ENCODE data around the gene DOCK9.
"Not testable (repeated sequence)": the region's sequence is repeated elsewhere in the genome, so short reads cannot be mapped to it uniquely, and the experiment has no call there.

DOCK9 gene

GRCh38 chr13:98896868-98897144 lies 81.1 kb downstream of the DOCK9 start:
- no peak overlapping the region for H3K4me3 ChIP-seq (ENCODE audit: low read length)
- H3K4me2 ChIP-seq (ENCODE audit: low read depth, low read length): no peak overlapping the region
- no peak overlapping the region for H3K9ac ChIP-seq (ENCODE audit: low read length)
- H3K9me3 ChIP-seq (replicated peaks; ENCODE audit: insufficient read depth, low read length): no peaks in the 10 kb centered on the region
- H4K20me1 ChIP-seq (ENCODE audit: insufficient read depth, low read length): no peaks in the 10 kb centered on the region
- H2AFZ ChIP-seq (ENCODE audit: low read length): no peak overlapping the region
- TF ChIP-seq CTCF (IDR thresholded peaks at IDR 0.05; ENCODE audit: low read length) (no peak), EZH2 (optimal IDR thresholded peaks at IDR 0.05; ENCODE audit: low read depth, low read length) (no peak), EZH2phosphoT487 (IDR thresholded peaks at IDR 0.05; ENCODE audit: low read length) (no peak)
- H3F3A ChIP-seq (ENCODE audit: insufficient read depth, low read length): no peaks in the 10 kb centered on the region
- no peak for DNase-seq
- H3K79me2 ChIP-seq (ENCODE audit: low read length): no peaks in the 10 kb centered on the region
- H3K27ac ChIP-seq (ENCODE audit: low read length): no peak overlapping the region
- H3K4me1 ChIP-seq (ENCODE audit: low read length): no peaks in the 10 kb centered on the region
- no peaks in the 10 kb centered on the region; the same call in 1 of the 2 replicates for H3K36me3 ChIP-seq (replicated peaks; ENCODE audit: insufficient read depth, low read length)
- H3K27me3 ChIP-seq (replicated peaks; ENCODE audit: insufficient read depth, low read length): no peaks in the 10 kb centered on the region
- H3K9me2 ChIP-seq (replicated peaks; ENCODE audit: insufficient read depth, low read length): no peaks in the 10 kb centered on the region

- H3K4me1 ChIP-seq (ENCODE audit: low read length): no peaks in the 10 kb centered on the region
- H3K9me3 ChIP-seq (replicated peaks; ENCODE audit: insufficient read depth, low read length): no peaks in the 10 kb centered on the region
- H3K27me3 ChIP-seq (replicated peaks; ENCODE audit: insufficient read depth, low read length): no peaks in the 10 kb centered on the region
- H3K9me2 ChIP-seq (replicated peaks; ENCODE audit: insufficient read depth, low read length): no peaks in the 10 kb centered on the region
- H3F3A ChIP-seq (ENCODE audit: insufficient read depth, low read length): no peaks in the 10 kb centered on the region
- H2AFZ ChIP-seq (ENCODE audit: low read length): no peak overlapping the region
- TF ChIP-seq CTCF (IDR thresholded peaks at IDR 0.05; ENCODE audit: low read length) (no peak), EZH2phosphoT487 (IDR thresholded peaks at IDR 0.05; ENCODE audit: low read length) (no peak), EZH2 (optimal IDR thresholded peaks at IDR 0.05; ENCODE audit: low read depth, low read length) (no peak)
- H3K9ac ChIP-seq (ENCODE audit: low read length): no peak overlapping the region
- no peak overlapping the region for H3K4me3 ChIP-seq (ENCODE audit: low read length)
- H3K79me2 ChIP-seq (ENCODE audit: low read length): no peaks in the 10 kb centered on the region
- no peaks in the 10 kb centered on the region; the same call in 1 of the 2 replicates for H3K36me3 ChIP-seq (replicated peaks; ENCODE audit: insufficient read depth, low read length)
- no peak overlapping the region for H3K27ac ChIP-seq (ENCODE audit: low read length)
- DNase-seq: no peak
- H4K20me1 ChIP-seq (ENCODE audit: insufficient read depth, low read length): no peaks in the 10 kb centered on the region
- H3K4me2 ChIP-seq (ENCODE audit: low read depth, low read length): no peak overlapping the region
These were observed 81.6 kb downstream of the DOCK9 start for GRCh38 chr13:98896083-98896867.

GRCh38 chr13:98894814-98895213 lies 83.0 kb downstream of the DOCK9 start:
- not testable (repeated sequence) for H3K79me2 ChIP-seq (ENCODE audit: low read length); H3K27ac ChIP-seq (ENCODE audit: low read length); H3F3A ChIP-seq (ENCODE audit: insufficient read depth, low read length); DNase-seq; H3K36me3 ChIP-seq (replicated peaks; ENCODE audit: insufficient read depth, low read length); H3K4me3 ChIP-seq (ENCODE audit: low read length); H3K9me3 ChIP-seq (replicated peaks; ENCODE audit: insufficient read depth, low read length); H3K27me3 ChIP-seq (replicated peaks; ENCODE audit: insufficient read depth, low read length); H4K20me1 ChIP-seq (ENCODE audit: insufficient read depth, low read length); H3K4me2 ChIP-seq (ENCODE audit: low read depth, low read length); H3K4me1 ChIP-seq (ENCODE audit: low read length); H3K9me2 ChIP-seq (replicated peaks; ENCODE audit: insufficient read depth, low read length); H3K9ac ChIP-seq (ENCODE audit: low read length); H2AFZ ChIP-seq (ENCODE audit: low read length)

- Histone ChIP-seq H4K20me1 (ENCODE audit: insufficient read depth, low read length) (no peaks in the 10 kb centered on the region), H3K27ac (ENCODE audit: low read length) (no peak overlapping the region), H3K9me3 (replicated peaks; ENCODE audit: insufficient read depth, low read length) (no peaks in the 10 kb centered on the region), H3K9me2 (replicated peaks; ENCODE audit: insufficient read depth, low read length) (no peaks in the 10 kb centered on the region), H2AFZ (ENCODE audit: low read length) (no peak overlapping the region), H3K9ac (ENCODE audit: low read length) (no peak overlapping the region), H3K36me3 (replicated peaks; ENCODE audit: insufficient read depth, low read length) (no peaks in the 10 kb centered on the region), H3F3A (ENCODE audit: insufficient read depth, low read length) (no peaks in the 10 kb centered on the region; the same call in 1 of the 2 replicates), H3K4me3 (ENCODE audit: low read length) (no peak overlapping the region), H3K79me2 (ENCODE audit: low read length) (no peaks in the 10 kb centered on the region), H3K4me1 (ENCODE audit: low read length) (no peaks in the 10 kb centered on the region), H3K4me2 (ENCODE audit: low read depth, low read length) (no peak overlapping the region), H3K27me3 (replicated peaks; ENCODE audit: insufficient read depth, low read length) (no peaks in the 10 kb centered on the region)
- no peak for DNase-seq
- no peak for TF ChIP-seq EZH2 (optimal IDR thresholded peaks at IDR 0.05; ENCODE audit: low read depth, low read length)
- no peak for TF ChIP-seq CTCF (IDR thresholded peaks at IDR 0.05; ENCODE audit: low read length)
- TF ChIP-seq EZH2phosphoT487 (IDR thresholded peaks at IDR 0.05; ENCODE audit: low read length): no peak
These were observed 84.5 kb downstream of the DOCK9 start for GRCh38 chr13:98893371-98893770.
